AG20443 (cell line): ENCODE results near the gene SLC2A1.

Source experiments
- DNase-seq: peaks from one replicate; pipeline ENCODE4 v3.0.0; 2012; ENCODE audit warnings: low spot score, mixed read lengths

SLC2A1 gene

DNA sequence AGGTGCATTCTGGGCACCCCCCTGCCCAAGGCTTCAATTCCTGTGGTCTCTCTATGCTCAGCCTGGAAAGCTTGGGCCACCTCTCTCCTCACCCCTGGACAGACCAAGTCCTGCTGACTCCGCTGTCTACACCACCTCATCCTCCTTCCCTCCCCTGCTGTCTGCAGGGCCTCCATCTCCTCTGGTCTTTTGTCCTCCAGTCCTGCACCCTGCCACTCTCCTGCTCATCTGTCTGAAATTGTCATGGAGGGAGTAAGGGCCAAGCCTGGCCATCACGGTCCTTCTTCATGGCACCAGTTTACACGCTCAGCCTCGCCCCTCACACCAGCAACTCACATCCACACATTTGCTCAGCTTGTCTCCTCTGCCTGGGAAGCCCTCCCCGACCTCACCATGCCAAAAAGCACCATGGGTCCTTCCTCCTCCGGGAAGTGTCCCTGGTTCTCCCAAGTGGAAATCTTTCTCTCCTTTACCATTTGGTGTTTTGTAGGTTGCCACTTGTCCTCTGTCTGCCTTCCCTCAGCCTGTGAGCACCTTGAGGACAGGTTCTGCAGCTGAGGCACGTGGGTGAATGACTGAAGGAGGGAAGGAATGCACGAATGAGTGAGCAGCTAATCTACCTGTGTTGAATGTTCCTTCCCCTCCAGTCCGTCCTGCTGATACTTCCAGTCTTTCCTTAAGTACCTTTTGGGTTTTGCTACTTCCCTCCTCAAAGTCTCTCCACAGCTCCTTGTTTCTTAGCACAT lies 2.1 kb upstream of the SLC2A1 start:
- no peak for DNase-seq

DNA sequence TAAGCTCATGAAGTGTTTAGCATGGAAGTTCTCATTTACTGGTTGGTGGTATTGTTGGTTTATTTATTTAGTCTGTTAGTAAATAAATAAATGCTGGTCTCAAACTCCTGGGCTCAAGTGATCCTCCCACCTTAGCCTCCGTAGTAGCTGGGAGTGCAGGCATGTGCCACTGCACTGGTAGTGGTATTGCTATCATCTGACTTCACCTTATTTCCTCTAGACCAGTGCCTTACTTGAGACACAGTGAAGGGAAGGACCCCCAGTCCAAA lies 1.4 kb upstream of the SLC2A1 start:
- DNase-seq: no peak

DNA sequence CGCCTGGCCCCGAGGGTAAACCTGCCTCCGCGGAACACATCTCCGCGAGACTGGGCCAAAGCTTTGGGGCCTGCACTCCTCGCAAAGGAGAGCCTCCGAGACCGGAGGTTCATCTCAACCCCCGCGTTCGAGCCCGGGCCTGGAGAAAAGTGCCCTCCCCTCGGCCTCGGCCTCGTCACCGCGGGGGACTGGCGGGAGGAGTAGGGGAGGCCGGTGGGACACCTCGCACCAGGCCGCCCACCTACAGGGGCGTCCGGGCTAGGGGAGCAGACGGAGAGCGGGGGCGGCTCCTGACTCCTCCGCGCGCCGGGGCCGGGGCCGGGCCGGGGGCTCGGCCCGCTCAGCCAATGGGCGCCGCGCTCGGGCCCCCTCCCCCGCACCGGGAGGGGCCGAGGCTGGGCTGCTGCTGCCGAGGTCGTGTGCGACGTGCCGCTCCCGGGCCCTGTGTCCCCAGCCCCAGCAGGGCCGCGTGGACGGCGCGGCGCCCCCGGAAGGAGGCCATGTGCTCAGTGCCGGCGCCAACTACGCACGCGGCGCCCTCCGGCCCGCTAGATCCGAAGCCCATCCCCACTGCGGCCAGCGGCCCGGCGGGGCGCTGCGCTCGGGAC lies 684 bp downstream of the SLC2A1 start:
- DNase-seq: peak; percentile 90

GRCh38 chr1:42957229-42957879 lies 1.3 kb downstream of the SLC2A1 start:
- DNase-seq: no peak

DNA sequence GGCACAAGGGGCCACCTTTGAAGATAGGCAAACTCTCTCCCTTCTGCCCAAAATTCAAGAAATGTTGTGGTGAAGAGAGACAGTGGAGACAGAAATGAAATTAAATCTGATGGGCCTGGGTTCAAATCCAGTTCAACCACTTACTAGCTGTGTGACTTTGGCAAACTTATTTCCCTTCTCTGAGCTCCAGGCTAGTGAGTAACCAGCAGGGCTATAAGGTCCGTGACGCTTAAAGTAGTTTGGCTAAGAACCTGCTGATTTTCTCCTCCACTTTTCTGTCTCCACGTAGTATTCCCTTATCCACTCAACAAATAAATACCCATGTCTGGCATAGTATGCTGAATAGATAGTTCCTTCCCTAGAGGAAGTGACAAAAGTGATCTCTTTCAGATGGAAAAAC lies 1.9 kb downstream of the SLC2A1 start:
- DNase-seq: no peak

DNA sequence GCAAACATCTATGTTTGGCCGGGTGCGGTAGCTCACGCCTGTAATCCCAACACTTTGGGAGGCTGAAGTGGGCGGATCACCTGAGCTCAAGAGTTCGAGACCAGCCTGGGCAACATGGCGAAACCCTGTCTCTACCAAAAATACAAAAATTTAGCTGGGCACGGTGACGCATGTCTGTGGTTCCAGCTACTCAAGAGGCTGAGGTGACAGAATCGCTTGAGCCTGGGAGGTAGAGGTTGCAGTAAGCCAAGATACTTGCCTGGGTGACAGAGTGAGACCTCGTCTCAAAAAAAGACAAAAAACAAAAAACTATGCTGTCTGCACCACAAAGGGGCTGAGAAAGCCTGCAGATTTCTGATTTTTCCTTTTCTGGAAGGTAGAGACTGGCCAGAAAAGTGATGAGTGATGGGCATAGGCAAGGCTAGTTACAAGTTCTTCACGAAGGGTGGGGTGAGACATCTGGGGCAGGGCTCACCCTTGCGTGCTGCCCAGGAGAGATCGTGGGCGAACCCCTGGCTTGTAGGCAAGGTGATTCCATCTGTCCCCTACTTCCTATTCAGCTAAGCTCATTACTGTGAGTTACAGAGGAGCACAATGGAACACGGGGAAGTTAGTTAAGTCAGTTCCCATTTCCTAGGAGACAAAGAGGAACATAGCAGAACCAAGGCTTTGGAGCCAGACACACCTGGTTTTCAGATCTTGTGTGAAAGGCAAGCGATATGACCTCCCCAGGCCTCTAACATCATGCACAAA lies 3.2 kb downstream of the SLC2A1 start:
- DNase-seq: no peak

DNA sequence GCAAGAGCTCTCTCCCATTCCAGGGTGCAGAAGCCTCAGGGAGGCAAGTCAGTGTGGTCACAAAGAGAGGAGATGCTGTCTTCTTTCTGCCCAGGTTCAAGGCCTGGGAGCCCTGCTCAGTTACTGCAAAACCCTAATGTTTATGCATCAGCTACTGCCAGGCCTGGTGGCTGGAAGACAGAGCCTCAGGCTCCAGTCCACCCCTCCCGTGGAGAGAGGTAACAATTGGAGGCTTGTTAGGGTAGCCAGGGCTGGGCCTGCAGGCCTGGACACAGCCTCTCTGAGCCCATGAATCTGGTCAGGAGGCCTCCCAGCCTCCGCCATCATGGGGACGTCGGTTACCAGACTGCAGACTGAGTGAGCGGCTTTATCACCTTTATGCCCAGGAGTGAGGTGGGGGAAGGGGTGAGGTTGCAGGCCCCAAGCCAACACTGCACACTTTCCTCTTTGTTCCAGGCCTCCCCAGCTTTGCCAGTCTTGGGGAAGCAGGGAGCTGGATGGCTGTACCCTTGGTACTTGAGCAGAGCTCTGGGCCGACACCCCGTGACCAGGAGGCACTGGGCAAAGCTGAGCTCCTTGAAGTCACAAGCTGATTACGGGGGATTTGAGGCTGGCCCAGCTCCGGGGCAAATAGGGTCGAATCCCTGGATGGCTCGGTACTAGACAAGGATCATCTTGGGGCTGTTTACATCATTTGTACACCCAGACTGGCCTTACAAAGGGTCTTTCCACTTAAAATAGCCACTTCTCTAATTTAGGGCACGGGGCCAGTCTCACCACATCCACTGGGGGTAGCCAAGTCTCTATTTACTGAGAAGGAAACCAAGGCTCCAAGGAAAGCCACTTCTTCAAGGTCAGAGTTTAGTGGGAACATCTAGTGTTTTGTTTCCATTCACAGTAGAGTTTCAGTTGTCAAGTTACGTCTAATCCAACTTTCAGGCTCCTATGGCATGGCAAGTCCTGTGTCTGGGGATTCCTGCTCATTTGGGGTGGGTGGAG lies 5.2 kb downstream of the SLC2A1 start:
- no peak for DNase-seq

- no peak for DNase-seq
These were observed 6.2 kb downstream of the SLC2A1 start for GRCh38 chr1:42952303-42953001.

DNA sequence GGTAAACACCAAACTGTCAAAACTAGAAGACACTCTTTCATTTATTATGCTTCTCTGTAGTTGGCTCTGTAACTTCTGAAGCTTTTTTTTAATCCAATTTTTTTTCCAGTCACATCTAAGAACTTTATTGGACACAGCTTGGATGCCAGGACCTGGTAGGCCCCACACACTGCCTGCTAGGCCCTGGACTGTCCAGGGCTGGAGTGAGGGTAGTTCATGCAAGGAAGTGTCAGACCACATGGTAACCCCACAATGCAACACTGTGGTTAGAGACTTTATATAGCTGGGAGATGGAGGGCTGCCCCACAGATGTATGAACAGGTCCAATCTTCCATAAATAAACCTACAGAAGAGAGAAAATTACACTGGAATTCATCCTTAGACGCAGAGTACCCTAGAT lies 7.1 kb downstream of the SLC2A1 start:
- no peak for DNase-seq

DNA sequence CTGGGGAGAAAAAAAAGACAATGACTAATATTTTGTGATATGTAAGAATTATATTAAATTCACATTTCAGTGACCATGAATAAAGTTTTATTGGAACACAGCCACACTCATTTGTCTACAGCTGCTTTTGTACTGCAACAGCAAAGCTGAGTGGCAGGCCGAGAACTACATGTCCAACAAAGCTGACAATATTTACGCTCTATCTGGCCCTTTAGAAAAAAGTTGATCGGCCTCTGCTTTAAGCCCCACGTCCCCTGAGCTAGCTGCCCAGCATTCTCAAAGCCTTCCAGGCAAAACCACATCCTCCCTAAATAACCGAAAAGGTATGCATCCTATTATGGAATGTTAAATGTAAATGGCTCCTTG lies 8.6 kb downstream of the SLC2A1 start:
- no peak for DNase-seq

DNA sequence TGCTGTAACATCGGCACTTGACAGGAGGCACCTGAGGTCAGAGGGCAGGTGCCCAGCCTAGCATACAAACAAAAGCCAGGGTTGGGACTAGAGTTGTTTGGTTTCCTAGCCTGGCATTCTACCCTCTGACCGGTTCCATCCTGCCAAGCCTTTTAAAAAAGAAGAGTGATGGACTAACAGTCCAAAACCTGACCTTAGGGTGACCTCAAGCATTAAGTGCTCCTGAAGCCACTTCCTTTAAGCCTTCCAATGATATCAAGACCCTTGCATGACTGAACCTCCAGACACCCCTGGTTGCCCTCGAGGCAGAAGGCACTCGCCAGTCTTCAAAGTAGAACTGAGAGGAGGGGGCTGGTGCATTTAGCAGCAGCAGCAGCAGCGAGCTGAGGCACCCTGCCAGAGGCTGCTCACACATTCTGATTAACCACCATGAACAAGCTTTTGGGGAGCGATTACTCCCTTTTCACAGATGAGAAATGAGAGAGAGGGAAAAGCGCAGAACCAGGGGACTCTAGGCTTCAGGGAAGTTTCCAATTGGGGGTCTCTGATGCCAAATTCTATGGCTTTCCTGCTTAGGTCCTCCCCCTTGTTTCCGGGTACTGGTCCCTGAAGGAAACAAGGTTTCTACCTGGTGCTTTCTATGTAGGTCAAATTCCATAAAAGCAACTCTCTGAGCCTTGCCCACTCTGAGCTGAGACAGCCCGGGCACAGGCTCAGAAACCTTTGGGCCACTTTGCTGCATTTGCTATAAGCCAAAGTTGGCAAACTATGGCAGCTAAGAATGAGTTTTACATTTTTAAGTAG lies 9.2 kb downstream of the SLC2A1 start:
- DNase-seq: no peak

GRCh38 chr1:42947965-42948732 lies 10.5 kb downstream of the SLC2A1 start:
- no peak for DNase-seq

DNA sequence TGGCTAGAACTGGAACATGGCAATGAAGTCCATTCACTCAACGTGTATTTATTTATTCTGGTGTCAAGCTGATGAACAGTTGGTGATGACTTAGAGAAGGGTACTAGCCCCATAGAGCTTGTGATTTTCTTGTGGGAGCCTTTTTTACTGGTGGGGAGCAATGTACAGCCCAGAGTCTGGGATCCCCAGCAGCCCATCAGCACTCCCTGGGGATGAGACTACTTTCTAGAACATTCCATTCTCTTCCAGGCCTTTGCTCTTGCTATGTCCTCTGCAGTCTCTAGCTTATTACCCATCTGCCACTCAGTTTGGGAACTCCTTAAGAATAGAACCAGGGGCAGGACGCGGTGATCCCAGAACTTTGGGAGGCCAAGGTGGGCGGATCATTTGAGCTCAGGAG lies 11.6 kb downstream of the SLC2A1 start:
- DNase-seq: no peak

GRCh38 chr1:42946120-42946898 lies 12.4 kb downstream of the SLC2A1 start:
- DNase-seq: no peak

DNA sequence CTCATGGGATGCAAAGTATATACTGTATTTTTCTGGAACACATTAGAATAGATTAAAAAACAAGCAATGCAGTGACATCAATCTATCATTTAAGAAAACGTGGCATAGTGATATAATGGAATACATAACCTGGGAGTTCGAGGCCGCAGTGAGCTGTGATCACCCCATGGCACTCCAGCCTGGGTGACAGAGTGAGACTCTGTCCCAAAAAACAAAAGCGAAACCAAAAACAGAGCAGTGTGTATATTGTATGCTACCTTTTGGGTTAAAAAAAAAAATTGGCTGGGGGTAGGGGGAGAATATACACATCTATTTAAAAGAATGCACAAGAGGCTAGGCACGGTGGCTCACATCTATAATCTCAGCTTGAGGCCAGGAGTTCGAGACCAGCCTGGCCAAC lies 13.5 kb downstream of the SLC2A1 start:
- DNase-seq: no peak

- DNase-seq: no peak
These were observed 14.3 kb downstream of the SLC2A1 start for GRCh38 chr1:42944246-42944928.

- no peak for DNase-seq
These were observed 14.9 kb downstream of the SLC2A1 start for GRCh38 chr1:42943728-42944127.

DNA sequence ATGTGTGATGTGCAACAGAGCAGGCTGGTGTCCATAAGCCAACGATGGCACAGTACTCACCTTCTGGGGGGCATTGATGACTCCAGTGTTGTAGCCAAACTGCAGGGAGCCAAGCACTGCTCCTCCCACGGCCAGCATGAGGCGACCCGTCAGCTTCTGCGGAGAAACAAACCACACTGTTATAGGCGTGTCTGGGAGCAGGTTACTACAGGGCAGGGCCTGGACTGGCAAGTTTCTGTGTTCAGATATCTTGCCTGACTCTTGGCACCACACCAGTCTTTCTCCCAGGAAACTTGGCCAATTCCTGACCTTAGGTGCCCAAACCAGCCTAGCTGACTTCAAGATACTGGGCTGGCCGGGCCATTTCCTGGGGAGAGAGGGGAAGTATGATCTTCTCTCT lies 15.5 kb downstream of the SLC2A1 start:
- DNase-seq: no peak
